ENCODE data around the gene REX1BD.

GRCh38 chr19:18626906-18627305 is 38.3 kb downstream of the REX1BD start:
- TF ChIP-seq CTCF (IDR thresholded peaks at IDR 0.05) (no peak), EZH2 (IDR thresholded peaks at IDR 0.05; ENCODE audit: borderline replicate concordance, insufficient read depth, low read depth, low read length, poor library complexity, severe bottlenecking) (no peak)

Data from B cell (primary cell).